Measurements from ENCODE around the gene SIGLEC1. TPM values are rescaled to one million over a fixed set of nuclear protein-coding genes. Genes with fewer than 3 reads are reported as not detected.

The SIGLEC1 gene
- total RNA-seq, 3 donors from 2014 or later: 2.0 to 32.0 (median 6.9) TPM

DNA sequence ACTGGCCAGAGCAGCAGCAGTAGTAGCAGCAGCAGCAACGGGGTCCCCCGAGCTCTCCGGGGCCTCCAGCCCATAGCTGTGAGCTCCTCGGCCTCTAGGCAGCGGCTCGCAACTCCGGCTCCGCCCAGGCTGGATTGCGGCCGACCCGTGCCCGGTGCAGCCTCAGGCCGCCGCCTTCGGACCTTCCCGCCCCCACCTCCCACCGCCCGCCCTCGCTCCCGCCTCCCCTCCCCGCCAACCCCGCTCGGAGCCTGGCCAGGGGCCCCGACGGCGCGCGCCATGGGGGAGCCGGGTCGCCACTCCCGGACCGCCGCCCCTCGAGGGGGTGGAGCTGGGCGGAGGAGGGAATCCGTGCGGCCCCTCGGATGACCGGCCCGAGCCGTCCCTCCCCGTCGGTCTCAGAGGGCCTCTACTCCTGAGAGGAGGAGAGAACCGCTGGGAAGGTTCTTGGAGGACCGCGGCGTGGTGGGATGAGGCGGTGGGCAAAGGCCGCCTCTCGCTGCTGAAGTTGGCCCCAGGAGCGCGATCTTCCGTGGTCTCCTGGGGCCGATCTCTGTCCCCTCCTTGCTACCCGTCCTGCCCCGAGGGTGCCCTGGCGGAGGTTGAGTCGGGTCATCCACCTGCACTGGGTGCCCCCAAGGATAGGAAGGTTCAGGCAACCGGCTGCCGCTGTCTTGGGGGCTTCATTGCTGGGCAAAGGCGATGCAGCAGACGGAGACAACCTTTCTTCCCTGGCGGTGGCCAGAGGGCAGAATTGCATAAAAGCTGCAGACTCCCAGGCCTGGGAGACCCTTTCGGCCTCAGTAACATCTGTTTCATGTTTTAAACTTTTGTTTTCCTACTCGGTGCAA lies 30.2 kb downstream of the SIGLEC1 start, which contains the start of gene ADAM33:
Gene ADAM33 (minus strand): TSS at position 80 of the 851 bp plus-strand sequence. CDS start 6 bp downstream, at position 74.
- peak within 1 kb of the TSS; percentile 68 to 84 for H3K27ac ChIP-seq
- H3K36me3 ChIP-seq: no peaks in the 10 kb centered on the region
- intact Hi-C loops (cut with DNase I; ENCODE audit: low total_unique reads): no loop called here
- H3K9me3 ChIP-seq: no peaks in the 10 kb centered on the region
- H3K27me3 ChIP-seq: peaks cover 0 to 23% of the 10 kb centered on the region in 2 donors
- DNase-seq (ENCODE audit: low spot score in 2 of 2): no peak
- TF ChIP-seq POLR2AphosphoS5 (IDR thresholded peaks at IDR 0.05) (peak in 1 of 3 donors; percentile 22), POLR2A (IDR thresholded peaks at IDR 0.05) (no peak)
- peak within 1 kb of the TSS; percentile 54 to 74 (median 54) for H3K4me3 ChIP-seq
- peaks cover 0 to 2% of the 10 kb centered on the region in 2 donors for H3K4me1 ChIP-seq

DNA sequence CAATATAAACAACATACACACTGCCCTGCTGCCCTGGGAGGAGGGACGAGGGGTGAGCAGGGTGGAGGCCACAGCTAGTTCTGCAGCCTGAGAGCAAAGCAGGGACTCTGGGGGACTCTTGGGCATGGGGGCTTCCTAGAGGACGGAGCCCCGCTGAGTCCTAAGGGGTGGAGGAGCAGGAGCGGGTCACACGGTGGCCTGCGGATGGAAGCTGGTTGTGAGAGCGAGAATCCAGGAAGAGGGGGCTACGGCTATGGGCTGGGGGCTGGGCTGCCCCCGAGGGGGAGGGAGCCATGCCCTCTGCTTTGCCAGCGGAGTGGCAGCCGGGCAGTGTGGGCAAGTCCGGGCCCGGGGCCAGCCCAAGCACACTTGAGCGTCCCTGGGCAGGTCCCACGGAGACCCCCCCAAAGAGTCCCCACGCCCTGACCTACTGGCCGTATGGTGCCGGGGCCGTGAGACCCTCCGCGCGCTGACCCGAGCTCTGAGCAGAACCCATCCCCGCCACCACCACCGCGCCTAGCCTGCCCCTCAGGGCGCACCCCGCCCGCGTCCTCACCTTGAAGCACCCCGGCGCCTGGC lies 31.0 kb downstream of the SIGLEC1 start:
- Histone ChIP-seq H3K4me1 (peaks cover 0 to 7% of the 10 kb centered on the region in 2 donors), H3K27ac (peak overlapping the region; percentile 68 to 84), H3K36me3 (no peaks in the 10 kb centered on the region), H3K4me3 (peak overlapping the region; percentile 54 to 74 (median 54)), H3K9me3 (no peaks in the 10 kb centered on the region), H3K27me3 (peaks cover 0 to 23% of the 10 kb centered on the region in 2 donors)
- intact Hi-C loops (cut with DNase I; ENCODE audit: low total_unique reads): no loop called here
- TF ChIP-seq POLR2AphosphoS5 (IDR thresholded peaks at IDR 0.05) (no peak), POLR2A (IDR thresholded peaks at IDR 0.05) (no peak)
- TF ChIP-seq, protein P1, sequence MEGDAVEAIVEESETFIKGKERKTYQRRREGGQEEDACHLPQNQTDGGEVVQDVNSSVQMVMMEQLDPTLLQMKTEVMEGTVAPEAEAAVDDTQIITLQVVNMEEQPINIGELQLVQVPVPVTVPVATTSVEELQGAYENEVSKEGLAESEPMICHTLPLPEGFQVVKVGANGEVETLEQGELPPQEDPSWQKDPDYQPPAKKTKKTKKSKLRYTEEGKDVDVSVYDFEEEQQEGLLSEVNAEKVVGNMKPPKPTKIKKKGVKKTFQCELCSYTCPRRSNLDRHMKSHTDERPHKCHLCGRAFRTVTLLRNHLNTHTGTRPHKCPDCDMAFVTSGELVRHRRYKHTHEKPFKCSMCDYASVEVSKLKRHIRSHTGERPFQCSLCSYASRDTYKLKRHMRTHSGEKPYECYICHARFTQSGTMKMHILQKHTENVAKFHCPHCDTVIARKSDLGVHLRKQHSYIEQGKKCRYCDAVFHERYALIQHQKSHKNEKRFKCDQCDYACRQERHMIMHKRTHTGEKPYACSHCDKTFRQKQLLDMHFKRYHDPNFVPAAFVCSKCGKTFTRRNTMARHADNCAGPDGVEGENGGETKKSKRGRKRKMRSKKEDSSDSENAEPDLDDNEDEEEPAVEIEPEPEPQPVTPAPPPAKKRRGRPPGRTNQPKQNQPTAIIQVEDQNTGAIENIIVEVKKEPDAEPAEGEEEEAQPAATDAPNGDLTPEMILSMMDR (IDR thresholded peaks at IDR 0.05): no peak
- no peak for DNase-seq (ENCODE audit: low spot score in 2 of 2)

DNA sequence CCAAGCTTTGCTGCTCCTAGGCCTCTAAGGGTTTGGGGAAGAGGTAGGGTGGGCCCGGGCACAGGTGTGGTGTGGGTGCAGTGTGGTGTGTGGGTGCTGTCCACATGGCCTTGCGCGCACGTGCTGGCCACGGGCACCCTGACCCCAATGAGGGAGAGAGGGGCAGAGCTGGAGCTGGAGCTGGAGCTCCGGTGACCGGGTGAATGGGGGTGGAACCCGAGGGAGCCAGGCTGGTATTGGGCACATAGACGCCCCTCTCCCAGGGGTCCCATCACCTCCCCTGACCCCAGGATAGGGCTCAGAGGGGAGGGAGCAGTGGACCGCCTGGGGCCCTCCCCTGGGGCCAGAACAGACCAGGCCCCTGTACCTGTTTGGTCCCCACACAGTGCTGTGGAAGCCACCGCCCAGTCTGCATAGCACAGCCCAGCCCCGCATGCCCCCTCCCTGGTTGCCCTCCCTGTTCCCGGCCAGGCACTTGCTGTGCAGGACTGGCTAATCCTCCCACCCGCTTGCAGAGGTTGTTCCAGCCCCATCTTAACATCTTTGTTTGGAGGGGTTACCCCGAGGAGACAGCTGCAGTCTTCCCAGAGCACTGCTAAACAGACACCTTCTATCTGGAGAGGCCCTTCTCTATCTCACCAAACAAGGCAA lies 31.6 kb downstream of the SIGLEC1 start:
- H3K4me3 ChIP-seq: peak overlapping the region; percentile 54 to 74 (median 54)
- H3K4me1 ChIP-seq: peaks cover 0 to 7% of the 10 kb centered on the region in 2 donors
- intact Hi-C loops (cut with DNase I; ENCODE audit: low total_unique reads): no loop called here
- no peak for TF ChIP-seq POLR2AphosphoS5 (IDR thresholded peaks at IDR 0.05)
- TF ChIP-seq, protein P1 (IDR thresholded peaks at IDR 0.05): no peak
- no peak for TF ChIP-seq POLR2A (IDR thresholded peaks at IDR 0.05)
- H3K36me3 ChIP-seq: no peaks in the 10 kb centered on the region
- H3K27ac ChIP-seq: peak overlapping the region; percentile 68 to 84
- H3K9me3 ChIP-seq: no peaks in the 10 kb centered on the region
- DNase-seq (ENCODE audit: low spot score in 2 of 2): no peak
- H3K27me3 ChIP-seq: peaks cover 0 to 27% of the 10 kb centered on the region in 2 donors

DNA sequence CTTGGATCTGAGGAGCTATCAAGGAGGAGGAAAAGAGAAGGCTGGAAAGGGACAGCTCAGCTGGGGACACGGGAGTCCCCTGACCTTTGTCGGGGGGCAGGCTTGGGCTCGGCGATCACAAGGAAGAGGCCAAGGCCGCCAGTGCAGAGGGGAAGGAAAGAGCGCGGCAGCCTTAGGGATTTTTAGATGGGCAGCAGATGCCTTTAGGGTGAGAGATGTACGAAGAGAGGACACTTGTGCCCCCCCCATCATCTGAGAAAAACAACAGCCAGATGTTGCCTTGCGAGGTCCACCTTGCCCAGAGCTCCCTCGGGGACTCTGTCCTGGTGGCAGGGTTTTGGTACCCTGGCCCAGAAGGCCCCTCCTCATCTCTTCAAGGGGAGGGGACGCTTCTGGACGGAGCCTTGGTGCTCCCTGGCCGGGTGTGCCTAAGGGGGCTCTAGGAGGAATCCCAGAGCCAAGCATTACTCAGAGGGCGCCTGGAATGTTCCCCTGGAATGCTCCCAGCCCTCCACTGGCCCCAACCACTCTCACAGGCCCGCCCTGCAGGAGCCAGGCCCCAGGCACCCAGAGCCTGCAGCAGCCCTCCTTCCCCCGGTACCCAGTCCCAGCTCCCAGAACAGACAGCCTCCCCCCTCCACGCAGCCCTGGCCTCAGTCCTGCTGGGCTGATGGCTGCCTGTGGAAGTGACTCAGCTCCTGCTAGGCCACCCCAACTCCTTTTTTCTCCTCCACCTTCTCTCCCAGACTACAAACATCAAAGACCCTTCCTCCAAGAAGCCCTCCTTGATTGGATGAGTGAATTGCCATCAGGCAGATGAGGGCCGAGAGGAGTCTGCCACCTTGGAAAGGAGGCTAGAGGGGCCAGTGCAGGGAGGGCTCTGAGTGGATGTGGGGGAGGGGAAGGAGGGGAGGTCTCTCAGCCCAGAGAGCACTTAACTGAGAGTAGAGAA lies 32.4 kb downstream of the SIGLEC1 start:
- Histone ChIP-seq H3K9me3 (no peaks in the 10 kb centered on the region), H3K27me3 (peaks cover 0 to 35% of the 10 kb centered on the region in 2 donors), H3K27ac (peak overlapping the region; percentile 68 to 84), H3K36me3 (no peaks in the 10 kb centered on the region), H3K4me3 (peak overlapping the region; percentile 54 to 74 (median 54)), H3K4me1 (peaks cover 0 to 7% of the 10 kb centered on the region in 2 donors)
- intact Hi-C loops (cut with DNase I; ENCODE audit: low total_unique reads): no loop called here
- no peak for DNase-seq (ENCODE audit: low spot score in 2 of 2)
- TF ChIP-seq POLR2AphosphoS5 (IDR thresholded peaks at IDR 0.05) (no peak), POLR2A (IDR thresholded peaks at IDR 0.05) (no peak)
- TF ChIP-seq, protein P1 (IDR thresholded peaks at IDR 0.05): no peak
